Superior temporal gyrus (tissue), 1 donor: ENCODE data around the gene SUGCT.

ENCODE experiments used
- DNase-seq: peaks from one replicate; pipeline ENCODE4 v3.0.0-alpha.2; 2016; ENCODE audit errors: extremely low spot score

The SUGCT gene

GRCh38 chr7:40866601-40867000, 731.8 kb downstream of the SUGCT start:
- DNase-seq: no peak

DNA sequence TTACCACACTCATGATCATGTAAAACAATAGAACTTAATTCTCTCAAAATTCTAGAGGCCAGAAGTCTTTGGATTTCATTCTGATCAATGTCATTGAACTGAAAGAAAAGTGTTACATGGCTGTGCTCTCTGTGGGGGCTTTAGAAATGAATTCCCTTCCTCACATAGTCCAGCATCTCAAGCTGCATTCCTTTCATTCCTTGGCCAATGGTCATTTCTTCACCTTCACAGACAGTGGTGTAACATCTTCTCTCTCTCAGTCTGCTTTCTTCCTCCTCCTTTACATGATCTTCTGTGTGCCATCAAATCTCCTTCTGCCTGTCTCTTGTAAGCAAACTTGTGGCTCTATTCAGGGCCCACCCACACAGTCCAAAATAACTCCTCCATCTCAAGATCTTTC, 735.3 kb downstream of the SUGCT start:
- DNase-seq: no peak

- no peak for DNase-seq
Measured at GRCh38 chr7:40873248-40873647, 738.4 kb downstream of the SUGCT start.

GRCh38 chr7:40874756-40875155, 740.0 kb downstream of the SUGCT start:
- no peak for DNase-seq

GRCh38 chr7:40876601-40877000, 741.8 kb downstream of the SUGCT start:
- DNase-seq: no peak

- no peak for DNase-seq
Measured at GRCh38 chr7:40879941-40880543, 745.2 kb downstream of the SUGCT start.

GRCh38 chr7:40880581-40880980, 745.8 kb downstream of the SUGCT start:
- no peak for DNase-seq

- DNase-seq: no peak
Measured at GRCh38 chr7:40881405-40881926, 746.7 kb downstream of the SUGCT start.

- DNase-seq: no peak
Measured at GRCh38 chr7:40882071-40882658, 747.4 kb downstream of the SUGCT start.

DNA sequence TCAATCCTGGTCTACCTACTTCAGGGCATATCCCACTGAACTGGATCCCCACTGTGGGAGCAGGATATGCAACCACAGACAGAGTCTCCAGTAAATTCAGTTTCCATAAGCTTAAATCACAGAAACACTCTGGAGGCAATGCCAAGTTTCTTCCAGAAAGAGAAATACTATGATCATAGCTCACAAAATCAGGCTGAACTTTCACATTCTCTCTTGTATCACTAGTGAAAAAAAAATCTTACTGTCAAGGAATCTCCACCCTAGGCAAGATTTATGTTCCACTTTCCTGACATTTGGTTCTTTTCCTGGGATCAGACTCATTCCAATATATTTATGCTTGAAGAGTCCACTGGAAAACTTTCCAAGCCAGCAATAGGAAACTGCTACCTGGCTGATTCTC, 749.0 kb downstream of the SUGCT start:
- DNase-seq: no peak

DNA sequence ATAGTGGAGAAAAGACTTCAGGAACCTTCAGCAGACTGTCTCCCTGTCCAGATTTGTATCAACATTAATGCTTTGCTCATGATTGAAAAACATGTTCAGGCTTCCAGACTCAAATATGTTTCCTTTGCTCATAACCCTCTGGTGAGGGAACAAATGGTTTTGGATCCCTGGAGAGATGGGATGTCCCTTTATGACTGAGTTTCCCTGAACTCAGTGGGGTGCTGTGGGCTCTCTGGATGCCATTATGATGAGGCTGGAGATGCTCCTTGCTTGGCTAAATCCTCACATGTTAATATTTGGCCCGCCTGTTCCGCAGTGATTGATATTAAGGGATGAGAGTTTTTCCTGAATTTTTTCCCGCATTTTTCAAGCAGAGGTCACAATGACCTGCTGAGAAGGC, 749.4 kb downstream of the SUGCT start:
- DNase-seq: no peak

DNA sequence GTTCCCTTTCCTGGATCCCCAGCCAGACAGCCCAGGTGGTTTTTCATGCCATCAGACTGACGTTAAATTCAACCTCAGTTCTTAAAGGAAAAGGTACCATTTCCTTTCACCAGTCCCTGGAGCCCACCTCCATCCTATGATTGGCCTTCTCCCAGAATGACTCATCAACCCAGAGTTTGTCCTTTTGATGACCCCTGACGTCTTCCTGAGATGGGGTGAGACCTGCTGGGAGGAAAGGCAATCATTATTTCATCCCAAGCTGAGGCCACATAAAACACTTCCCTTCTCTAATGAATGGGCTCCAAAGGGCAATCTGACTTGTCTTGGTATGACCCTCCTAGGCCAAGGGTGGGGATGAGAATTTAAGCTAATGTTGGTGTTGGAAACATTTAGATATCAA, 750.7 kb downstream of the SUGCT start:
- DNase-seq: no peak

- no peak for DNase-seq
Measured at GRCh38 chr7:40887099-40887498, 752.3 kb downstream of the SUGCT start.

DNA sequence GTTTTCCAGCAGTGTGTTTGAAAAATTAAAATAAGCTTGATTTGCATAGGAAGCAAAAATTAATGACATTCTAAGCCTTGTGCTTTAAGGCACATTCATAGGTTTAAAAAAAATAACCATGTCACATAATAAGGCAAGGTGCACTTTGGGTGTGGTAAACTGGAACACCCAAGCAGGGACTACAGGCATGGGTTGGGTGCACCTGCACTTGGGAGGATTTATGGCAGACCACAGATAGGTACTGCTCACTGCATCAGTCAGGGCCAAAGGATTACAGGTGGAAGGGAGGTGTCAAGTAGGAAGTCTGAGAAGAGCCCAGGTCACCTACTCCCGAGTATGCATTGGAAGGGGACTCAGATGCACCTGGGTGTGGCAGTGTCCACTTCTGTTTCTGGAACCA, 753.7 kb downstream of the SUGCT start:
- DNase-seq: no peak

GRCh38 chr7:40889099-40889498, 754.3 kb downstream of the SUGCT start:
- DNase-seq: no peak

DNA sequence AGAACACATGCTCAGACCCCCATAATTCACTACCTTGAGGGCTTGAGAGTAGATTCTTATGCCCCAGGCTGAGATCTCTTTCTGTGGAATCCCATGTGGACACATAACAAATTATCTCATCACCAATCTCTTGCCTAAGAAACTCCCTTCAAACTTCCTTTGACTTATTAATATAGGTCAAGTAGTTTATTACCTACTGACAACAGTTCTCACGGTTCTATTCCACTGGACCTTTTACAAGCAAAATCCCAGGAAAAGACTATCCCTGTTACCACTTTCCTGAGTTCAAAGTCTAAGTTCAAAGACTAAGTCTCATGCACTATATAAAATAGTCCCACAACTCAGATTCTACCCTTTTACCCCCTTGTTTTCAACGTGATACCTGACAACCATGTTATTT, 754.7 kb downstream of the SUGCT start:
- DNase-seq: no peak

DNA sequence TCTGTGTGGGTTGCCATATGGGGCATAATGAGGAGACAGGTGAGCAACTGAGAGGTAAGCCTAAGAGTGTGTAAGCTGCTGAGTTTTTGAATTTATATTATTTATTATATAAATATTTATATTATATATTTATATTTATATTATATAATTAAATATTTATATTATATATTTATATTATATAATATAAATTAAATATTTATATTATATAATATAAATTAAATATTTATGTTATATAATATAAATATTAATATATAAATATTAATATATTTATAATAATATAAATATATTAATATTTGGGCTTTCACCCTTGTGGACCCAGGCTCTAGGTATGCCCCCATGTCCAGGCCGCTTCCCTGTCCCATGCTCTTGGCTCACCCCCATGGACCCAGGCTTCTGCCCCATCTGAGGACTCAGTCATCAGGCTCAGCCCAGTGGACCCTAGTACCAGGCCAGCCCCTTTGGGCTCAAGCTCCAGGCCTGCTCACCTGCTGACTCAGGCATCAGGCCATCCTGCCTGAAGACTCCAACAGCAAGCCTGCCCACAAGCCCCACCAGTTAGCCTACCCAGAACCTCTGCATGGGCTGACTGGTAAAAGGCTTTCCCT, 755.4 kb downstream of the SUGCT start:
- DNase-seq: no peak

DNA sequence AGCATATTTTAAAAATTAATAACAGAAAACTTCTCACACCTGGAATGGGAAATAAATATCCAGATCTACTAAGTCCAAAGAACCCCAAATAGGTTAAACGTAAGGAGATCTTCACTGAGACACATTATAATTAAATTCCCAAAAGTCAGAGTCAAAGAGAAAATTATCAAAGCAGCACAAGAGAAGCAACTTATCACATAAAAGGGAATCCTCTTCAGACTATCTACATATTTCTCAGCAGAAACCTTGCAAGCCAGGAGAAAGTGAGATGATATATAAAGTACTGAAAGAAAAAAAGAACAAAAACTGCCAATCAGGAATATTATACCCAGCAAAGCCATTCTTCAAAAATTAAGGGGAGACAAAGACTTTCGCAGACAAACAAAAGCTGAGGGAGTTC, 756.4 kb downstream of the SUGCT start:
- DNase-seq: no peak

DNA sequence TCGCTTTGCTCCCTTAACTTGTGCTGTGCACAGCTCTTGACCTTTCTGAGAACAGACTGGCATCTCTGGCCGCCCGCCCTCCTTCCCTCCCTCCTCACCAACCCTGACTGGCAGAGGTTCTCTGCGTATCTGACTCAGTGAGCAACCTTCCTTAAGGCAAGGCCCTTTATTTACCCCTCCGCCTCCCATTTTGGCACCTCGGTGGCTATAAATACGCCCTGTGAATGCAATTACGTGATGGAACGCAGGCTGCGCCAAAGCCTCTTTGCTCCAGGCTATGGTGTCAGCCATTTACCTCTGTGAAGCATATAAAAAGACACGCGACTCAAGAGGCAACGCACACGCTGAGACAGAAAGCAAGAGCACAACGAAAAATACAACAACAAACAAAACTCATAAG, 764.3 kb downstream of the SUGCT start:
- DNase-seq: no peak

DNA sequence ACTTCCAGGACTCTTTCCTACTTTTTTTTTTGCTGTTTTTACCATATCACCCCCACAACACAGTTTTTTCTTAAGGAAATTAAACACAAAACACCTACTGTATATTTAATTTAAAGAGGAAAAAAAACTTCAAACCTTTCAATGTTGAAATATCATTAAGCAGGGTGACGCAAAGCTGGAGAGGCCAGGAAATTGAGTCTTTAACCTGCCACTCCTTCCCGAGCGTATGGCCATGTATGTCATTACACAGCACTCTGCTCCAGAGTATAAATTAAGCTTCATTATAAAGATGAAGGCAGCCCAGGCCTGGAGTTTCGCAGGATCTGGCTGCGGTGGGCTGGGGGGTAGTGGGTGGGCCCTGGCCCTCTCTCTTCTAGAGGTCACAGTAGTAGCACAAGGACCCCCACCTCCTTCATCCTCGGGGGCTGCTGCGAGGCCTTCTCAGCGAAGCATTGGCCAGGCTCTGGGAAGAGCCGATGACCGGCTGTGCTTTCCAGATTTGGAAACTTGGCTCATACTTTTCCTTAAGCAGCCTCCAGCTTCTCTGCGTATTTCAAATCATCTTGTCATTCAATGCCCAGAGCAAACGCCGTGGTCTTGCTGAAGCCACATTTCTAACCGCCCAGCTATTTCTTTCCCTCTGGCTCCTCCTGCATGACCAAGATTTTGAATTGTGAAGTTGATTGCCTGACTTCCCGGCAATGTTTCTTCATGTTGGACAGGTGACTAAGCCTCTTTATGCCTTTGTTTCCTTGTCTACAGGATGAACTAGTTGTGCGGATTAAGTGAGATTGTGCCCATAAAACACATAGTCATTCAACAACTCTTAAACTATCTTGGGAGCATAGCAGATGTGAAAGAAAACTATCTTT, 765.1 kb downstream of the SUGCT start:
- DNase-seq: no peak

GRCh38 chr7:40903872-40904271, 769.1 kb downstream of the SUGCT start:
- no peak for DNase-seq

GRCh38 chr7:40907286-40907685, 772.5 kb downstream of the SUGCT start:
- DNase-seq: no peak
